Mucosa of descending colon (tissue), 3 donors: ENCODE measurements around the gene IFI27. TPM values are rescaled to one million over a fixed set of nuclear protein-coding genes. Genes with fewer than 3 reads are reported as not detected.

ENCODE experiments used
- ATAC-seq: fragments of 200-7000 bp; cut with Tn5 transposase; one replicate; pipeline ENCODE4 v1.9.1; 2020; ENCODE audit warnings: mild to moderate bottlenecking, moderate library complexity
- DNase-seq, 3 donors: peaks; one replicate each; pipeline ENCODE4 v3.0.0-alpha.2; 2020
- H3K36me3 ChIP-seq: fragments of 200-600 bp; one replicate; pipeline ENCODE4 v1.8.0; 2021; ENCODE audit warnings: low read depth, mild to moderate bottlenecking
- H3K4me1 ChIP-seq: fragments of 200-600 bp; one replicate; pipeline ENCODE4 v1.8.0; 2021; ENCODE audit warnings: low read depth, mild to moderate bottlenecking
- H3K4me3 ChIP-seq: fragments of 200-600 bp; one replicate; pipeline ENCODE4 v1.8.0; 2021; ENCODE audit warnings: mild to moderate bottlenecking
- H3K9me3 ChIP-seq: fragments of 200-600 bp; one replicate; pipeline ENCODE4 v1.8.0; 2021; ENCODE audit warnings: mild to moderate bottlenecking
- CTCF ChIP-seq: fragments of 200-600 bp; IDR thresholded peaks from one replicate; pipeline ENCODE4 v1.8.0; 2022; ENCODE audit warnings: antibody characterized with exemption, mild to moderate bottlenecking
- intact Hi-C, 2 donors: fragments of 100-400 bp; cut with DNase I in 1 of 2; cut with micrococcal nuclease in 1 of 2; formaldehyde crosslinking; loops; one replicate each; pipeline versions ENCODE4 v1.11.0 to v1.11.1; 2022; cut with DNase I, micrococcal nuclease
- total RNA-seq, 3 donors: library from RNA; stranded (reverse); fragmentation: NEBNext Ultra II Directional in 2 of 3; extraction: Animal tissue kit (Norgen Biotek cat#: 25700) in 2 of 3; gene quantifications; one replicate each; pipeline versions ENCODE4 v1.2.1 to v1.2.4, GENCODE V29; 2021 to 2023
- donor health status: DM: no; HTN: no; CAD: no; lungs with moderate emphysema.
- donor health status: DM: no; HTN: no; CAD: no.
- donor health status: DM: no; HTN: yes; CAD: no.

IFI27 gene
- total RNA-seq, 3 donors from 2014 or later = 427 to 1,655 (median 710) TPM

- no peak overlapping the region for H3K4me3 ChIP-seq
- intact Hi-C loops = no loop called here
- H3K4me1 ChIP-seq = peaks cover 16% of the 10 kb centered on the region
- H3K9me3 ChIP-seq = peaks cover 9% of the 10 kb centered on the region
- no peak for TF ChIP-seq CTCF
- ATAC-seq (no peak), DNase-seq (no peak)
- H3K36me3 ChIP-seq = no peaks in the 10 kb centered on the region
Measured at GRCh38 chr14:94115631-94116030, 5.1 kb downstream of the IFI27 start.

- no peak overlapping the region for H3K4me3 ChIP-seq
- H3K4me1 ChIP-seq = peaks cover 11% of the 10 kb centered on the region
- ATAC-seq = no peak
- TF ChIP-seq CTCF = no peak
- intact Hi-C loops = no loop called here
- no peak for DNase-seq
- H3K36me3 ChIP-seq = no peaks in the 10 kb centered on the region
- H3K9me3 ChIP-seq = peaks cover 9% of the 10 kb centered on the region
Measured at GRCh38 chr14:94116701-94117100, 6.2 kb downstream of the IFI27 start.

GRCh38 chr14:94117856-94118255, 7.3 kb downstream of the IFI27 start:
- TF ChIP-seq CTCF = no peak
- H3K4me1 ChIP-seq = peaks cover 5% of the 10 kb centered on the region
- no peak overlapping the region for H3K4me3 ChIP-seq
- no peak for ATAC-seq
- intact Hi-C loops = no loop called here
- peaks cover 9% of the 10 kb centered on the region for H3K9me3 ChIP-seq
- no peaks in the 10 kb centered on the region for H3K36me3 ChIP-seq
- no peak for DNase-seq

GRCh38 chr14:94119071-94119470, 8.5 kb downstream of the IFI27 start:
- Histone ChIP-seq H3K4me1 (peaks cover 5% of the 10 kb centered on the region), H3K9me3 (peaks cover 9% of the 10 kb centered on the region), H3K4me3 (no peak overlapping the region), H3K36me3 (no peaks in the 10 kb centered on the region)
- no peak for TF ChIP-seq CTCF
- no peak for ATAC-seq
- no peak for DNase-seq
- intact Hi-C loops = no loop called here

GRCh38 chr14:94120667-94121340, 10.3 kb downstream of the IFI27 start:
- no peak overlapping the region for H3K4me3 ChIP-seq
- ATAC-seq = no peak
- peaks cover 9% of the 10 kb centered on the region for H3K9me3 ChIP-seq
- intact Hi-C loops = no loop called here
- no peak for DNase-seq
- H3K4me1 ChIP-seq = no peaks in the 10 kb centered on the region
- no peaks in the 10 kb centered on the region for H3K36me3 ChIP-seq
- no peak for TF ChIP-seq CTCF

GRCh38 chr14:94121485-94121884, 10.9 kb downstream of the IFI27 start:
- DNase-seq = no peak

More at GRCh38 chr14:94121485-94121884, 10.9 kb downstream of the IFI27 start:
- Histone ChIP-seq H3K4me1 (no peaks in the 10 kb centered on the region), H3K4me3 (no peak overlapping the region), H3K36me3 (no peaks in the 10 kb centered on the region), H3K9me3 (peaks cover 9% of the 10 kb centered on the region)
- no peak for ATAC-seq
- intact Hi-C loops = no loop called here
- TF ChIP-seq CTCF = no peak
